HEK293 (cell line): ENCODE results near the gene EFCAB14.

ENCODE experiments used
- GLI4 ChIP-seq: fragments of 450-650 bp; formaldehyde crosslinking; IDR thresholded peaks from 2 replicates; pipeline ENCODE4 v1.5.1; 2016; ENCODE audit warnings: missing biosample characterization, missing genetic modification characterization
- GLIS2 ChIP-seq: fragments of 450-650 bp; formaldehyde crosslinking; IDR thresholded peaks from 2 replicates; pipeline ENCODE4 v1.5.1; 2016; ENCODE audit warnings: missing biosample characterization, missing genetic modification characterization
- OSR2 ChIP-seq: fragments of 450-650 bp; formaldehyde crosslinking; IDR thresholded peaks from 2 replicates; pipeline ENCODE4 v1.5.1; 2016; ENCODE audit warnings: missing biosample characterization, missing genetic modification characterization
- OVOL3 ChIP-seq: fragments of 450-650 bp; formaldehyde crosslinking; IDR thresholded peaks from 2 replicates; pipeline ENCODE4 v1.5.1; 2016; ENCODE audit warnings: missing biosample characterization, missing genetic modification characterization
- SALL2 ChIP-seq: fragments of 450-650 bp; formaldehyde crosslinking; IDR thresholded peaks from 2 replicates; pipeline ENCODE4 v1.5.0; 2017; ENCODE audit warnings: missing biosample characterization, mild to moderate bottlenecking, missing genetic modification characterization, borderline replicate concordance
- SP2 ChIP-seq: fragments of 450-650 bp; formaldehyde crosslinking; IDR thresholded peaks from 2 replicates; pipeline ENCODE4 v1.5.1; 2016; ENCODE audit warnings: missing biosample characterization, missing genetic modification characterization
- ZBTB17 ChIP-seq: fragments of 450-650 bp; formaldehyde crosslinking; IDR thresholded peaks from 2 replicates; pipeline ENCODE4 v1.5.1; 2016; ENCODE audit warnings: missing biosample characterization, missing genetic modification characterization
- ZBTB20 ChIP-seq: fragments of 450-650 bp; formaldehyde crosslinking; IDR thresholded peaks from 2 replicates; pipeline ENCODE4 v1.5.1; 2016; ENCODE audit warnings: missing biosample characterization, missing genetic modification characterization
- ZBTB8A ChIP-seq: fragments of 450-650 bp; formaldehyde crosslinking; IDR thresholded peaks from 2 replicates; pipeline ENCODE4 v1.5.1; 2016; ENCODE audit warnings: missing biosample characterization, missing genetic modification characterization
- ZFHX2 ChIP-seq: fragments of 450-650 bp; formaldehyde crosslinking; conservative IDR thresholded peaks from 2 replicates; pipeline ENCODE4 v1.5.1; 2016; ENCODE audit warnings: missing biosample characterization, missing genetic modification characterization
- ZIC2 ChIP-seq: fragments of 450-650 bp; formaldehyde crosslinking; IDR thresholded peaks from 2 replicates; pipeline ENCODE4 v1.5.1; 2016; ENCODE audit warnings: missing biosample characterization, missing genetic modification characterization
- ZNF274 ChIP-seq, 2 experiments: fragments of 200-500 bp in 1 of 2; fragments of 450-650 bp in 1 of 2; sonication (Bioruptor generic) in 1 of 2; formaldehyde crosslinking in 1 of 2; IDR thresholded peaks; 2 replicates each; pipeline versions ENCODE4 v1.5.1 to v1.6.1; 2014 to 2016; ENCODE audit warnings: borderline replicate concordance in 1 of 2, inconsistent platforms in 1 of 2, low read length in 1 of 2, missing biosample characterization in 1 of 2, missing genetic modification characterization in 1 of 2
- ZNF341 ChIP-seq: fragments of 450-650 bp; formaldehyde crosslinking; IDR thresholded peaks from 2 replicates; pipeline ENCODE4; 2016; ENCODE audit warnings: low read depth, missing biosample characterization, missing genetic modification characterization
- ZNF600 ChIP-seq: fragments of 450-650 bp; formaldehyde crosslinking; IDR thresholded peaks from 2 replicates; pipeline ENCODE4 v1.5.1; 2016; ENCODE audit warnings: missing biosample characterization, missing genetic modification characterization
- ZNF629 ChIP-seq: fragments of 450-650 bp; formaldehyde crosslinking; IDR thresholded peaks from 2 replicates; pipeline ENCODE4 v1.5.1; 2017; ENCODE audit warnings: missing biosample characterization, missing genetic modification characterization
- ZNF76 ChIP-seq: fragments of 450-650 bp; formaldehyde crosslinking; IDR thresholded peaks from 2 replicates; pipeline ENCODE4; 2016; ENCODE audit warnings: low read depth, missing biosample characterization, missing genetic modification characterization, borderline replicate concordance
- ZSCAN23 ChIP-seq: fragments of 450-650 bp; formaldehyde crosslinking; IDR thresholded peaks from 2 replicates; pipeline ENCODE4 v1.5.1; 2016; ENCODE audit warnings: missing biosample characterization, missing genetic modification characterization
- TF ChIP-seq, protein P1 (sequence below): fragments of 450-650 bp; formaldehyde crosslinking; IDR thresholded peaks from 2 replicates; pipeline ENCODE4 v1.5.1; 2016; ENCODE audit warnings: missing biosample characterization, missing genetic modification characterization
- TF ChIP-seq, protein P2 (sequence below): fragments of 450-650 bp; formaldehyde crosslinking; IDR thresholded peaks from 2 replicates; pipeline ENCODE4 v1.5.1; 2016; ENCODE audit warnings: missing biosample characterization, missing genetic modification characterization
- TF ChIP-seq, protein P3 (sequence below): fragments of 450-650 bp; formaldehyde crosslinking; IDR thresholded peaks from 2 replicates; pipeline ENCODE4 v1.5.1; 2016; ENCODE audit warnings: missing biosample characterization, missing genetic modification characterization
- TF ChIP-seq, protein P4 (sequence below): fragments of 450-650 bp; formaldehyde crosslinking; IDR thresholded peaks from 2 replicates; pipeline ENCODE4 v1.5.1; 2017; ENCODE audit warnings: missing biosample characterization, missing genetic modification characterization
- TF ChIP-seq, protein P5 (sequence below): fragments of 450-650 bp; formaldehyde crosslinking; IDR thresholded peaks from 2 replicates; pipeline ENCODE4 v1.5.1; 2016; ENCODE audit warnings: missing biosample characterization, missing genetic modification characterization
- TF ChIP-seq, protein P6 (sequence below): fragments of 450-650 bp; formaldehyde crosslinking; IDR thresholded peaks from 2 replicates; pipeline ENCODE4 v1.5.1; 2016; ENCODE audit warnings: missing biosample characterization, missing genetic modification characterization, low read depth
- TF ChIP-seq, protein P7 (sequence below): fragments of 450-650 bp; formaldehyde crosslinking; IDR thresholded peaks from 2 replicates; pipeline ENCODE4 v1.5.1; 2016; ENCODE audit warnings: missing biosample characterization, missing genetic modification characterization

EFCAB14 gene

DNA sequence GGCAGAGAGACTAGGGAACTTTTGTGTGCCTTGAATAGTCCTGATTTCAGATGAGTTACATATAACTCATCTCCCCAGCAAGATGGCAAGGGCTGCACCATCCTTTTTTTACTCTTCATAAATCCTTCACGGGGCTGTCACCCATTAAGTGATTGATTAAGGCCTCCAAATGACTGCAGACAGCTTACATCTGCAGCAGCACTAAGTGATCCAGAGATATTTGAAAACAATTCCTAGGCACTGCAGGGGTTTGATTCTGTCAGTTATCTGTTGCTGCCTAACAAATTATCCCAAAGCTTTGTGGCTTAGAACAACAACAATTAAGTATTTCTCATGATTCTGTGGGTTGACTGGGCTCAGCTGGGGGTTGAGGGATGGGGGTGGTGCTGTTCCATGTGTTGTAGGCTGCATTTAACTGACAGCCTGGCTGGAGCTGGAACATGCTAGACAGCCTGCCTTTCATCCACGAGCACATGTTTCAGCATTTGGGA, 27.9 kb downstream of the EFCAB14 start (continued):
- TF ChIP-seq, protein P1, sequence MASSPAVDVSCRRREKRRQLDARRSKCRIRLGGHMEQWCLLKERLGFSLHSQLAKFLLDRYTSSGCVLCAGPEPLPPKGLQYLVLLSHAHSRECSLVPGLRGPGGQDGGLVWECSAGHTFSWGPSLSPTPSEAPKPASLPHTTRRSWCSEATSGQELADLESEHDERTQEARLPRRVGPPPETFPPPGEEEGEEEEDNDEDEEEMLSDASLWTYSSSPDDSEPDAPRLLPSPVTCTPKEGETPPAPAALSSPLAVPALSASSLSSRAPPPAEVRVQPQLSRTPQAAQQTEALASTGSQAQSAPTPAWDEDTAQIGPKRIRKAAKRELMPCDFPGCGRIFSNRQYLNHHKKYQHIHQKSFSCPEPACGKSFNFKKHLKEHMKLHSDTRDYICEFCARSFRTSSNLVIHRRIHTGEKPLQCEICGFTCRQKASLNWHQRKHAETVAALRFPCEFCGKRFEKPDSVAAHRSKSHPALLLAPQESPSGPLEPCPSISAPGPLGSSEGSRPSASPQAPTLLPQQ (tag by site-specific recombination), result no peak
- TF ChIP-seq ZFHX2 (tag by site-specific recombination) (peak; percentile 74), GLIS2 (tag by site-specific recombination) (no peak), ZNF341 (tag by site-specific recombination) (peak; percentile 74), OSR2 (tag by site-specific recombination) (peak; percentile 94), ZIC2 (tag by site-specific recombination) (peak; percentile 88), ZBTB20 (tag by site-specific recombination) (no peak), ZSCAN23 (0 out of 2 replicates have a peak, but pooled peaks have one; percentile 49), SP2 (tag by site-specific recombination) (no peak), OVOL3 (tag by site-specific recombination) (peak; percentile 48; the same call in 1 of the 2 replicates), ZNF600 (tag by site-specific recombination) (no peak), ZBTB17 (tag by site-specific recombination) (peak; percentile 51), ZBTB8A (tag by site-specific recombination) (peak; percentile 37), ZNF629 (tag by site-specific recombination) (peak; percentile 60), ZNF76 (tag by site-specific recombination) (no peak), SALL2 (tag by site-specific recombination) (no peak), GLI4 (tag by site-specific recombination) (no peak), ZNF274 (IDR thresholded peaks at IDR 0.05; ENCODE audit: low read length) (no peak), ZNF274 (tag by site-specific recombination; IDR thresholded peaks at IDR 0.05; ENCODE audit: borderline replicate concordance) (no peak)
- TF ChIP-seq, protein P2, sequence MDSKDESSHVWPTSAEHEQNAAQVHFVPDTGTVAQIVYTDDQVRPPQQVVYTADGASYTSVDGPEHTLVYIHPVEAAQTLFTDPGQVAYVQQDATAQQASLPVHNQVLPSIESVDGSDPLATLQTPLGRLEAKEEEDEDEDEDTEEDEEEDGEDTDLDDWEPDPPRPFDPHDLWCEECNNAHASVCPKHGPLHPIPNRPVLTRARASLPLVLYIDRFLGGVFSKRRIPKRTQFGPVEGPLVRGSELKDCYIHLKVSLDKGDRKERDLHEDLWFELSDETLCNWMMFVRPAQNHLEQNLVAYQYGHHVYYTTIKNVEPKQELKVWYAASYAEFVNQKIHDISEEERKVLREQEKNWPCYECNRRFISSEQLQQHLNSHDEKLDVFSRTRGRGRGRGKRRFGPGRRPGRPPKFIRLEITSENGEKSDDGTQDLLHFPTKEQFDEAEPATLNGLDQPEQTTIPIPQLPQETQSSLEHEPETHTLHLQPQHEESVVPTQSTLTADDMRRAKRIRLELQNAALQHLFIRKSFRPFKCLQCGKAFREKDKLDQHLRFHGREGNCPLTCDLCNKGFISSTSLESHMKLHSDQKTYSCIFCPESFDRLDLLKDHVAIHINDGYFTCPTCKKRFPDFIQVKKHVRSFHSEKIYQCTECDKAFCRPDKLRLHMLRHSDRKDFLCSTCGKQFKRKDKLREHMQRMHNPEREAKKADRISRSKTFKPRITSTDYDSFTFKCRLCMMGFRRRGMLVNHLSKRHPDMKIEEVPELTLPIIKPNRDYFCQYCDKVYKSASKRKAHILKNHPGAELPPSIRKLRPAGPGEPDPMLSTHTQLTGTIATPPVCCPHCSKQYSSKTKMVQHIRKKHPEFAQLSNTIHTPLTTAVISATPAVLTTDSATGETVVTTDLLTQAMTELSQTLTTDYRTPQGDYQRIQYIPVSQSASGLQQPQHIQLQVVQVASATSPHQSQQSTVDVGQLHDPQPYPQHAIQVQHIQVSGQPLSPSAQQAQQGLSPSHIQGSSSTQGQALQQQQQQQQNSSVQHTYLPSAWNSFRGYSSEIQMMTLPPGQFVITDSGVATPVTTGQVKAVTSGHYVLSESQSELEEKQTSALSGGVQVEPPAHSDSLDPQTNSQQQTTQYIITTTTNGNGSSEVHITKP (tag by site-specific recombination), result no peak
- TF ChIP-seq, protein P3, sequence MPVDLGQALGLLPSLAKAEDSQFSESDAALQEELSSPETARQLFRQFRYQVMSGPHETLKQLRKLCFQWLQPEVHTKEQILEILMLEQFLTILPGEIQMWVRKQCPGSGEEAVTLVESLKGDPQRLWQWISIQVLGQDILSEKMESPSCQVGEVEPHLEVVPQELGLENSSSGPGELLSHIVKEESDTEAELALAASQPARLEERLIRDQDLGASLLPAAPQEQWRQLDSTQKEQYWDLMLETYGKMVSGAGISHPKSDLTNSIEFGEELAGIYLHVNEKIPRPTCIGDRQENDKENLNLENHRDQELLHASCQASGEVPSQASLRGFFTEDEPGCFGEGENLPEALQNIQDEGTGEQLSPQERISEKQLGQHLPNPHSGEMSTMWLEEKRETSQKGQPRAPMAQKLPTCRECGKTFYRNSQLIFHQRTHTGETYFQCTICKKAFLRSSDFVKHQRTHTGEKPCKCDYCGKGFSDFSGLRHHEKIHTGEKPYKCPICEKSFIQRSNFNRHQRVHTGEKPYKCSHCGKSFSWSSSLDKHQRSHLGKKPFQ (tag by site-specific recombination), result 0 out of 2 replicates have a peak, but pooled peaks have one; percentile 51
- TF ChIP-seq, protein P4, sequence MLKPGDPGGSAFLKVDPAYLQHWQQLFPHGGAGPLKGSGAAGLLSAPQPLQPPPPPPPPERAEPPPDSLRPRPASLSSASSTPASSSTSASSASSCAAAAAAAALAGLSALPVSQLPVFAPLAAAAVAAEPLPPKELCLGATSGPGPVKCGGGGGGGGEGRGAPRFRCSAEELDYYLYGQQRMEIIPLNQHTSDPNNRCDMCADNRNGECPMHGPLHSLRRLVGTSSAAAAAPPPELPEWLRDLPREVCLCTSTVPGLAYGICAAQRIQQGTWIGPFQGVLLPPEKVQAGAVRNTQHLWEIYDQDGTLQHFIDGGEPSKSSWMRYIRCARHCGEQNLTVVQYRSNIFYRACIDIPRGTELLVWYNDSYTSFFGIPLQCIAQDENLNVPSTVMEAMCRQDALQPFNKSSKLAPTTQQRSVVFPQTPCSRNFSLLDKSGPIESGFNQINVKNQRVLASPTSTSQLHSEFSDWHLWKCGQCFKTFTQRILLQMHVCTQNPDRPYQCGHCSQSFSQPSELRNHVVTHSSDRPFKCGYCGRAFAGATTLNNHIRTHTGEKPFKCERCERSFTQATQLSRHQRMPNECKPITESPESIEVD (tag by site-specific recombination), result peak; percentile 96
- TF ChIP-seq, protein P5, sequence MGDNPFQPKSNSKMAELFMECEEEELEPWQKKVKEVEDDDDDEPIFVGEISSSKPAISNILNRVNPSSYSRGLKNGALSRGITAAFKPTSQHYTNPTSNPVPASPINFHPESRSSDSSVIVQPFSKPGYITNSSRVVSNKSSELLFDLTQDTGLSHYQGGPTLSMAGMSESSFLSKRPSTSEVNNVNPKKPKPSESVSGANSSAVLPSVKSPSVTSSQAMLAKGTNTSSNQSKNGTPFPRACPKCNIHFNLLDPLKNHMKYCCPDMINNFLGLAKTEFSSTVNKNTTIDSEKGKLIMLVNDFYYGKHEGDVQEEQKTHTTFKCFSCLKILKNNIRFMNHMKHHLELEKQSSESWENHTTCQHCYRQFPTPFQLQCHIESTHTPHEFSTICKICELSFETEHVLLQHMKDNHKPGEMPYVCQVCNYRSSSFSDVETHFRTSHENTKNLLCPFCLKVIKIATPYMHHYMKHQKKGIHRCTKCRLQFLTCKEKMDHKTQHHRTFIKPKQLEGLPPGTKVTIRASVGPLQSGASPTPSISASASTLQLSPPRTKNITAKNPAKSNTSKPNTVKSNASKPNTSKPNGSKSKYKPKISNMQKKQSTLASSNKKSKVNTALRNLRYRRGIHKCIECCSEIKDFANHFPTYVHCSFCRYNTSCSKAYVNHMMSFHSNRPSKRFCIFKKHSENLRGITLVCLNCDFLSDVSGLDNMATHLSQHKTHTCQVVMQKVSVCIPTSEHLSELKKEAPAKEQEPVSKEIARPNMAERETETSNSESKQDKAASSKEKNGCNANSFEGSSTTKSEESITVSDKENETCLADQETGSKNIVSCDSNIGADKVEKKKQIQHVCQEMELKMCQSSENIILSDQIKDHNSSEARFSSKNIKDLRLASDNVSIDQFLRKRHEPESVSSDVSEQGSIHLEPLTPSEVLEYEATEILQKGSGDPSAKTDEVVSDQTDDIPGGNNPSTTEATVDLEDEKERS (tag by site-specific recombination), result no peak
- TF ChIP-seq, protein P6, sequence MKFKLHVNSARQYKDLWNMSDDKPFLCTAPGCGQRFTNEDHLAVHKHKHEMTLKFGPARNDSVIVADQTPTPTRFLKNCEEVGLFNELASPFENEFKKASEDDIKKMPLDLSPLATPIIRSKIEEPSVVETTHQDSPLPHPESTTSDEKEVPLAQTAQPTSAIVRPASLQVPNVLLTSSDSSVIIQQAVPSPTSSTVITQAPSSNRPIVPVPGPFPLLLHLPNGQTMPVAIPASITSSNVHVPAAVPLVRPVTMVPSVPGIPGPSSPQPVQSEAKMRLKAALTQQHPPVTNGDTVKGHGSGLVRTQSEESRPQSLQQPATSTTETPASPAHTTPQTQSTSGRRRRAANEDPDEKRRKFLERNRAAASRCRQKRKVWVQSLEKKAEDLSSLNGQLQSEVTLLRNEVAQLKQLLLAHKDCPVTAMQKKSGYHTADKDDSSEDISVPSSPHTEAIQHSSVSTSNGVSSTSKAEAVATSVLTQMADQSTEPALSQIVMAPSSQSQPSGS (tag by site-specific recombination), result no peak
- TF ChIP-seq, protein P7, sequence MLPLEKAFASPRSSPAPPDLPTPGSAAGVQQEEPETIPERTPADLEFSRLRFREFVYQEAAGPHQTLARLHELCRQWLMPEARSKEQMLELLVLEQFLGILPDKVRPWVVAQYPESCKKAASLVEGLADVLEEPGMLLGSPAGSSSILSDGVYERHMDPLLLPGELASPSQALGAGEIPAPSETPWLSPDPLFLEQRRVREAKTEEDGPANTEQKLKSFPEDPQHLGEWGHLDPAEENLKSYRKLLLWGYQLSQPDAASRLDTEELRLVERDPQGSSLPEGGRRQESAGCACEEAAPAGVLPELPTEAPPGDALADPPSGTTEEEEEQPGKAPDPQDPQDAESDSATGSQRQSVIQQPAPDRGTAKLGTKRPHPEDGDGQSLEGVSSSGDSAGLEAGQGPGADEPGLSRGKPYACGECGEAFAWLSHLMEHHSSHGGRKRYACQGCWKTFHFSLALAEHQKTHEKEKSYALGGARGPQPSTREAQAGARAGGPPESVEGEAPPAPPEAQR (tag by site-specific recombination), result no peak
